Measurements from ENCODE around the gene KARS1. TPM values are rescaled to one million over a fixed set of nuclear protein-coding genes. Genes with fewer than 3 reads are reported as not detected.

The KARS1 gene
- total and polyA plus RNA-seq, 4 donors, result 74.8 to 107 (median 99.9) TPM

DNA sequence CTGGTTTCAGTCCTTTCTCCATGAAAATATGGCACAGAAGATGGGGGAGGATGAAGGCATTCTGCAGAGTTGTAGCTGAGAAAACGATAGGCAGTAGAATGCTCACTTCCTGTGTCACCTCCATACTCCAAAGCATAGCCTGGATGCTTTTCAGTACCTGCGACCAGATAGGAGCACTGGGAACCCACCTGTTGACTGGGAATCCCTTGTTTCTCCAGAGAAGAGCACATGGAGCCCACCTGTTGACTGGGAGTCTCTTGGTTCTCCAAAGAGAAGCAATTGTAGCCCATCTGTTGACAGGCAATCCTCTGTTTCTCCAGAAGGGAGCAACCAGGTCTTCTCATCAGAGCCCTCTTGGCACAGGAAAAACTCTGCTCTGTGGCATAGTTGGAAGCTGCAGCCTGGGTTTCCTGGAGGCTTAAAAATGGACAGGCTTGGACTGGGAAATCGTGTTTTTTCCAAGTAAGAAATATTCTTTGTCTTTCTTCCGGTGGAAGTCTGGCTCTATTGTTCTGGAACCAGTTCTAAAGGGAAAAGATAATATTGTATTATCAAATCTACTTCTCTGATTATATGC lies 13.3 kb upstream of the KARS1 start:
- DNase-seq (no peak), ATAC-seq (ENCODE audit: insufficient read depth, low FRiP score) (no peak)
- Histone ChIP-seq H3K27me3 (ENCODE audit: control insufficient read depth in 3 of 3, insufficient read depth in 3 of 3, low read length in 2 of 3) (no peaks in the 10 kb centered on the region), H3K9me3 (ENCODE audit: control insufficient read depth in 4 of 4, insufficient read depth in 3 of 4, low read length in 3 of 4) (no peaks in the 10 kb centered on the region), H3K9ac (ENCODE audit: insufficient read depth in 1 of 2, low read length in 2 of 2) (no peak overlapping the region), H3K27ac (ENCODE audit: low read depth in 1 of 2, low read length in 1 of 2) (no peak overlapping the region), H3K4me3 (no peak overlapping the region), H3K4me1 (ENCODE audit: control insufficient read depth in 5 of 5, insufficient read depth in 5 of 5, low read length in 5 of 5) (peaks cover 0 to 8% (median 0%) of the 10 kb centered on the region in 5 donors), H3K36me3 (ENCODE audit: control insufficient read depth in 4 of 4, insufficient read depth in 4 of 4, low read length in 4 of 4) (peaks cover 19 to 25% (median 23%) of the 10 kb centered on the region in 4 donors)
- no peak for TF ChIP-seq CTCF (IDR thresholded peaks at IDR 0.05; ENCODE audit: control extremely low read depth, extremely low read depth)
- WGBS, 2 donors, result 71 to 84% methylated on average over 4 of the region's 4 CpGs

DNA sequence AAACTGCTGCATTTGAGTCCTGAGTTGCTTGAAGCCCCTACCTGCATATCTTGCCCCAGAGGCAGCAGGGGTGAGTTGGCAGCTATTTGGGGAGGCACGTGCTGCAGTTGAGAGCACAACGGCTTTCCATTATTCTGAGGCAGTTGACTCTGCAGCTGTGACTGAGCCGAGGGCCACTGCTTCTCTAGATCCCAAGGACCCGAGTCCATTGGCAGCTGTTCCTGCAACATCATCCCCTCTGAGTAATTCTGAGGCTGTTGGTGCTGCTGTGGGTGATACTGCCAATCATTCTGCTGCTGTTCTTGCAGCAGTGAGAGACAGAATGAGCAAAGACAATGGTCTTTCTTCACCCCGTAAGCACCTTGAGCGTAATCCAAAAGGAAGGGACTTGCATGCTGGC lies 12.9 kb upstream of the KARS1 start:
- Histone ChIP-seq H3K27ac (ENCODE audit: low read depth in 1 of 2, low read length in 1 of 2) (no peak overlapping the region), H3K4me3 (no peak overlapping the region), H3K9ac (ENCODE audit: insufficient read depth in 1 of 2, low read length in 2 of 2) (no peak overlapping the region), H3K27me3 (ENCODE audit: control insufficient read depth in 3 of 3, insufficient read depth in 3 of 3, low read length in 2 of 3) (no peaks in the 10 kb centered on the region), H3K36me3 (ENCODE audit: control insufficient read depth in 4 of 4, insufficient read depth in 4 of 4, low read length in 4 of 4) (peaks cover 22 to 30% (median 27%) of the 10 kb centered on the region in 4 donors), H3K4me1 (ENCODE audit: control insufficient read depth in 5 of 5, insufficient read depth in 5 of 5, low read length in 5 of 5) (peaks cover 0 to 8% (median 0%) of the 10 kb centered on the region in 5 donors), H3K9me3 (ENCODE audit: control insufficient read depth in 4 of 4, insufficient read depth in 3 of 4, low read length in 3 of 4) (no peaks in the 10 kb centered on the region)
- DNase-seq (no peak), ATAC-seq (ENCODE audit: insufficient read depth, low FRiP score) (no peak)
- no peak for TF ChIP-seq CTCF (IDR thresholded peaks at IDR 0.05; ENCODE audit: control extremely low read depth, extremely low read depth)
- WGBS, 2 donors, result 94 to 97% methylated on average over 6 of the region's 6 CpGs

GRCh38 chr16:75658175-75658574 lies 10.7 kb upstream of the KARS1 start:
- peaks cover 27 to 37% (median 33%) of the 10 kb centered on the region in 4 donors for H3K36me3 ChIP-seq (ENCODE audit: control insufficient read depth in 4 of 4, insufficient read depth in 4 of 4, low read length in 4 of 4)
- TF ChIP-seq CTCF (IDR thresholded peaks at IDR 0.05; ENCODE audit: control extremely low read depth, extremely low read depth), result no peak
- ATAC-seq (ENCODE audit: insufficient read depth, low FRiP score), result no peak
- H3K27me3 ChIP-seq (ENCODE audit: control insufficient read depth in 3 of 3, insufficient read depth in 3 of 3, low read length in 2 of 3), result no peaks in the 10 kb centered on the region
- H3K9me3 ChIP-seq (ENCODE audit: control insufficient read depth in 4 of 4, insufficient read depth in 3 of 4, low read length in 3 of 4), result no peaks in the 10 kb centered on the region
- whole genome bisulfite sequencing, 2 donors, result 94 to 99% methylated on average over 2 of the region's 2 CpGs
- H3K9ac ChIP-seq (ENCODE audit: insufficient read depth in 1 of 2, low read length in 2 of 2), result no peak overlapping the region
- DNase-seq, result no peak
- H3K4me3 ChIP-seq, result no peak overlapping the region
- H3K27ac ChIP-seq (ENCODE audit: low read depth in 1 of 2, low read length in 1 of 2), result no peak overlapping the region
- H3K4me1 ChIP-seq (ENCODE audit: control insufficient read depth in 5 of 5, insufficient read depth in 5 of 5, low read length in 5 of 5), result peaks cover 0 to 11% (median 0%) of the 10 kb centered on the region in 5 donors

GRCh38 chr16:75653922-75654321 lies 6.5 kb upstream of the KARS1 start:
- H3K36me3 ChIP-seq (ENCODE audit: control insufficient read depth in 4 of 4, insufficient read depth in 4 of 4, low read length in 4 of 4), result peaks cover 20 to 37% (median 25%) of the 10 kb centered on the region in 4 donors
- no peaks in the 10 kb centered on the region for H3K9me3 ChIP-seq (ENCODE audit: control insufficient read depth in 4 of 4, insufficient read depth in 3 of 4, low read length in 3 of 4)
- H3K9ac ChIP-seq (ENCODE audit: insufficient read depth in 1 of 2, low read length in 2 of 2), result no peak overlapping the region
- H3K4me1 ChIP-seq (ENCODE audit: control insufficient read depth in 5 of 5, insufficient read depth in 5 of 5, low read length in 5 of 5), result peaks cover 0 to 16% (median 9%) of the 10 kb centered on the region in 5 donors
- DNase-seq, result no peak
- H3K27me3 ChIP-seq (ENCODE audit: control insufficient read depth in 3 of 3, insufficient read depth in 3 of 3, low read length in 2 of 3), result no peaks in the 10 kb centered on the region
- TF ChIP-seq CTCF (IDR thresholded peaks at IDR 0.05; ENCODE audit: control extremely low read depth, extremely low read depth), result no peak
- H3K27ac ChIP-seq (ENCODE audit: low read depth in 1 of 2, low read length in 1 of 2), result no peak overlapping the region
- H3K4me3 ChIP-seq, result no peak overlapping the region
- 81 to 84% methylated on average over 1 of the region's 1 CpG for WGBS, 2 donors
- no peak for ATAC-seq (ENCODE audit: insufficient read depth, low FRiP score)

All from lung (tissue), 12 donors.